ENCODE measurements around the gene CYB561D2. TPM values are rescaled to one million over a fixed set of nuclear protein-coding genes. Genes with fewer than 3 reads are reported as not detected.

The CYB561D2 gene
- total and polyA plus RNA-seq, 7 donors: 6.8 to 46.0 (median 10.8) TPM

GRCh38 chr3:50323614-50324199 lies 27.0 kb upstream of the CYB561D2 start:
- Histone ChIP-seq H3K9me3 (no peaks in the 10 kb centered on the region), H3K36me3 (peaks cover 0 to 31% (median 4%) of the 10 kb centered on the region in 4 donors), H3K4me1 (peaks cover 0 to 68% (median 56%) of the 10 kb centered on the region in 4 donors), H3K4me3 (no peak overlapping the region), H3K27ac (peak overlapping the region; percentile 88 to 92 (median 92)), H3K27me3 (no peaks in the 10 kb centered on the region)
- WGBS, 2 donors: 63 to 73% methylated on average over 5 of the region's 5 CpGs
- no peak for DNase-seq
- intact Hi-C loops (cut with DNase I): loop anchor here (5.0 to 10.0 kb wide), 2 partner anchors 131 to 1061 kb away; partner anchors contain the start of genes GNAT1 and MANF
- TF ChIP-seq POLR2AphosphoS5 (IDR thresholded peaks at IDR 0.05): peak; percentile 20 to 50 (median 48)
- no peak for TF ChIP-seq EP300 (IDR thresholded peaks at IDR 0.05)

GRCh38 chr3:50324351-50325112 lies 26.1 kb upstream of the CYB561D2 start:
- no peak for DNase-seq
- Histone ChIP-seq H3K4me1 (peaks cover 0 to 63% (median 50%) of the 10 kb centered on the region in 4 donors), H3K9me3 (no peaks in the 10 kb centered on the region), H3K27ac (peak overlapping the region; percentile 88 to 92 (median 92)), H3K36me3 (peaks cover 0 to 25% (median 6%) of the 10 kb centered on the region in 4 donors), H3K27me3 (no peaks in the 10 kb centered on the region), H3K4me3 (no peak overlapping the region)
- WGBS, 2 donors: 51 to 61% methylated on average over 4 of the region's 4 CpGs
- intact Hi-C loops (cut with DNase I): loop anchor here (5.0 to 10.0 kb wide), 3 partner anchors 62 to 1060 kb away; partner anchors contain the start of genes GNAT1 and MANF
- TF ChIP-seq CTCF (IDR thresholded peaks at IDR 0.05) (peak; percentile 46 to 89 (median 84)), EP300 (IDR thresholded peaks at IDR 0.05) (no peak)

- Histone ChIP-seq H3K27ac (peak overlapping the region; percentile 88 to 92 (median 92)), H3K4me1 (peaks cover 0 to 57% (median 45%) of the 10 kb centered on the region in 4 donors), H3K36me3 (peaks cover 4 to 27% (median 9%) of the 10 kb centered on the region in 4 donors), H3K27me3 (no peaks in the 10 kb centered on the region), H3K9me3 (no peaks in the 10 kb centered on the region), H3K4me3 (no peak overlapping the region)
- intact Hi-C loops (cut with DNase I): loop anchor here (5.0 to 10.0 kb wide), 2 partner anchors 63 to 1060 kb away; partner anchors contain the start of gene MANF
- DNase-seq: no peak
- WGBS, 2 donors: 87 to 96% methylated on average over 2 of the region's 2 CpGs
- no peak for TF ChIP-seq POLR2A (IDR thresholded peaks at IDR 0.05)
- no peak for TF ChIP-seq CTCF (IDR thresholded peaks at IDR 0.05)
- TF ChIP-seq POLR2AphosphoS5 (IDR thresholded peaks at IDR 0.05): no peak
- no peak for TF ChIP-seq EP300 (IDR thresholded peaks at IDR 0.05)
Observed at GRCh38 chr3:50325113-50325480, 25.6 kb upstream of the CYB561D2 start.

- Histone ChIP-seq H3K36me3 (peaks cover 9 to 32% (median 14%) of the 10 kb centered on the region in 4 donors), H3K4me3 (no peak overlapping the region), H3K4me1 (peaks cover 0 to 51% (median 39%) of the 10 kb centered on the region in 4 donors), H3K27ac (peak overlapping the region in 1 of 4 donors; percentile 92), H3K9me3 (no peaks in the 10 kb centered on the region), H3K27me3 (no peaks in the 10 kb centered on the region)
- TF ChIP-seq CTCF (IDR thresholded peaks at IDR 0.05): no peak
- WGBS, 2 donors: 85 to 87% methylated on average over 11 of the region's 11 CpGs
- intact Hi-C loops (cut with DNase I): loop anchor here (5.0 to 10.0 kb wide), 2 partner anchors 63 to 1059 kb away; partner anchors contain the start of gene MANF
- no peak for DNase-seq
Observed at GRCh38 chr3:50325497-50326181, 25.0 kb upstream of the CYB561D2 start.

GRCh38 chr3:50326182-50326541 lies 24.5 kb upstream of the CYB561D2 start:
- peaks cover 0 to 50% (median 39%) of the 10 kb centered on the region in 4 donors for H3K4me1 ChIP-seq

More at GRCh38 chr3:50326182-50326541, 24.5 kb upstream of the CYB561D2 start:
- Histone ChIP-seq H3K27ac (no peak overlapping the region), H3K4me3 (no peak overlapping the region), H3K27me3 (no peaks in the 10 kb centered on the region), H3K9me3 (no peaks in the 10 kb centered on the region), H3K36me3 (peaks cover 15 to 38% (median 19%) of the 10 kb centered on the region in 4 donors)
- intact Hi-C loops (cut with DNase I): loop anchor here (5.0 to 10.0 kb wide), 2 partner anchors 64 to 1059 kb away; partner anchors contain the start of gene MANF
- 92 to 94% methylated on average over 8 of the region's 8 CpGs for WGBS, 2 donors
- no peak for TF ChIP-seq POLR2A (IDR thresholded peaks at IDR 0.05)
- TF ChIP-seq POLR2AphosphoS5 (IDR thresholded peaks at IDR 0.05): no peak
- TF ChIP-seq CTCF (IDR thresholded peaks at IDR 0.05): no peak
- TF ChIP-seq EP300 (IDR thresholded peaks at IDR 0.05): no peak
- DNase-seq: no peak
